ENCODE measurements around the gene GPSM1. TPM values are rescaled to one million over a fixed set of nuclear protein-coding genes. Genes with fewer than 3 reads are reported as not detected.

GPSM1 gene
- total RNA-seq, 1 donor from 2014 or later = 6.2 TPM

DNA sequence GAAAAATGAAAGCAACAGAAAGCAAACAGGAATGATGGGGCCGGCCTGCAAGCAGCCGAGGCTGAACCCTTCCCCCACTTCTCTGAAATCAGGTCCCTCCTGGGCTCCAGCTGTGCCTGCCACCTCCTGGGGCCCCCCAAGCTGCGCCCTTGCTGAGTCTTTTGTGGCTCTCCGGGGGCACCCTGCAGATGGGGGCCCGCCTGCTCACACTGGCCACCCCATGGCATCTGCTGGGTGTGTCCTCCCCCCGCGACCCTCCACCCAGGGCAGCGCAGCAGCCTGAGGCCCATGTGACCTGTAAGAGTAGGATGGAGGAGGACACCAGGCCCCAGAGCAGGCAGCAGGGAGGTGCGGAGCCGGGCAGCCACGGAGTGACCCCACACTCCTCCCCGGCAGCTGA is 5.7 kb downstream of the GPSM1 start:
- peaks cover 51% of the 10 kb centered on the region for H4K20me1 ChIP-seq (ENCODE audit: low read depth)
- no peak overlapping the region for H3K4me3 Mint-ChIP-seq

DNA sequence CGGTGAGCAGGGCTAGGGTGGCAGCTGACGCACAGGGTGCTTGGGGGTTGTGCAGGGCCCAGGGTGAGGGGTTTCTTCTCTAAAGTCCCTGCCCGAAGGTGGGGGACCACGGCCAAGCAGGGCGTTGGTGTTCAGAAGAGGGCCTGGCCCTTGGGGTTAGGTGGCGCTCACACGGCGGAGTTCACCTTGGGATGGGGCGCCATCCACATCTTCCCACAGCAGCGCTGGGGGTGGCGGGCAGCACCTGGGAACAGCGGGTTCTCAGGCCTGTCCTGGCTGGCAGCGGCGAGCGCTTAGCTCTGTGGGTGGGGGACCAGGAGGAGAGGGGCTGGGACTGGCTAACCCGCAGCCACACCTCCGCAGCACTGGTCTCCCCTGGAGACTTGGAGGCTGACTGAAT is 6.1 kb downstream of the GPSM1 start:
- H3K27me3 ChIP-seq = no peaks in the 10 kb centered on the region
- peaks cover 25% of the 10 kb centered on the region for H3K79me2 ChIP-seq (ENCODE audit: low read depth)
- Mint-ChIP-seq H3K9me3 (no peaks in the 10 kb centered on the region), H3K27me3 (ENCODE audit: insufficient read depth, low read depth) (peaks cover 4% of the 10 kb centered on the region), H3K27ac (no peak overlapping the region), H3K36me3 (no peaks in the 10 kb centered on the region), H3K4me1 (peaks cover 11% of the 10 kb centered on the region), H3K4me3 (no peak overlapping the region)
- H3F3A ChIP-seq (ENCODE audit: low read depth) = peaks cover 3% of the 10 kb centered on the region
- peaks cover 51% of the 10 kb centered on the region for H4K20me1 ChIP-seq (ENCODE audit: low read depth)
- no peaks in the 10 kb centered on the region for H3K9me3 ChIP-seq (ENCODE audit: low read depth)
- TF ChIP-seq EZH2 (IDR thresholded peaks at IDR 0.05) = no peak
- TF ChIP-seq, protein P1, sequence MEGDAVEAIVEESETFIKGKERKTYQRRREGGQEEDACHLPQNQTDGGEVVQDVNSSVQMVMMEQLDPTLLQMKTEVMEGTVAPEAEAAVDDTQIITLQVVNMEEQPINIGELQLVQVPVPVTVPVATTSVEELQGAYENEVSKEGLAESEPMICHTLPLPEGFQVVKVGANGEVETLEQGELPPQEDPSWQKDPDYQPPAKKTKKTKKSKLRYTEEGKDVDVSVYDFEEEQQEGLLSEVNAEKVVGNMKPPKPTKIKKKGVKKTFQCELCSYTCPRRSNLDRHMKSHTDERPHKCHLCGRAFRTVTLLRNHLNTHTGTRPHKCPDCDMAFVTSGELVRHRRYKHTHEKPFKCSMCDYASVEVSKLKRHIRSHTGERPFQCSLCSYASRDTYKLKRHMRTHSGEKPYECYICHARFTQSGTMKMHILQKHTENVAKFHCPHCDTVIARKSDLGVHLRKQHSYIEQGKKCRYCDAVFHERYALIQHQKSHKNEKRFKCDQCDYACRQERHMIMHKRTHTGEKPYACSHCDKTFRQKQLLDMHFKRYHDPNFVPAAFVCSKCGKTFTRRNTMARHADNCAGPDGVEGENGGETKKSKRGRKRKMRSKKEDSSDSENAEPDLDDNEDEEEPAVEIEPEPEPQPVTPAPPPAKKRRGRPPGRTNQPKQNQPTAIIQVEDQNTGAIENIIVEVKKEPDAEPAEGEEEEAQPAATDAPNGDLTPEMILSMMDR (IDR thresholded peaks at IDR 0.05) = no peak
- no peak for TF ChIP-seq EZH2phosphoT487 (IDR thresholded peaks at IDR 0.05)
- no peak overlapping the region for H3K27ac ChIP-seq
- no peak overlapping the region for H2AFZ ChIP-seq (replicated peaks)
- H3K4me3 ChIP-seq = no peak overlapping the region
- H3K4me1 ChIP-seq = peaks cover 9% of the 10 kb centered on the region
- DNase-seq (ENCODE audit: low spot score) = no peak
- H3K9ac ChIP-seq = no peak overlapping the region
- H3K4me2 ChIP-seq = no peak overlapping the region
- no peaks in the 10 kb centered on the region for H3K36me3 ChIP-seq

More for the DNA sequence above, 5.7 kb downstream of the GPSM1 start:
- Histone ChIP-seq H3F3A (ENCODE audit: low read depth) (peaks cover 5% of the 10 kb centered on the region), H2AFZ (replicated peaks) (no peak overlapping the region), H3K4me2 (no peak overlapping the region), H3K4me3 (no peak overlapping the region), H3K27ac (no peak overlapping the region), H3K9ac (no peak overlapping the region), H3K4me1 (peaks cover 13% of the 10 kb centered on the region), H3K9me3 (ENCODE audit: low read depth) (no peaks in the 10 kb centered on the region), H3K79me2 (ENCODE audit: low read depth) (peaks cover 29% of the 10 kb centered on the region), H3K27me3 (no peaks in the 10 kb centered on the region), H3K36me3 (no peaks in the 10 kb centered on the region)
- no peaks in the 10 kb centered on the region for H3K36me3 Mint-ChIP-seq
- peaks cover 13% of the 10 kb centered on the region for H3K4me1 Mint-ChIP-seq
- TF ChIP-seq, protein P1 (IDR thresholded peaks at IDR 0.05) = no peak
- no peak for TF ChIP-seq EZH2phosphoT487 (IDR thresholded peaks at IDR 0.05)
- no peak for TF ChIP-seq EZH2 (IDR thresholded peaks at IDR 0.05)
- H3K27ac Mint-ChIP-seq = no peak overlapping the region
- DNase-seq (ENCODE audit: low spot score) = no peak
- H3K9me3 Mint-ChIP-seq = no peaks in the 10 kb centered on the region
- H3K27me3 Mint-ChIP-seq (ENCODE audit: insufficient read depth, low read depth) = peaks cover 4% of the 10 kb centered on the region

DNA sequence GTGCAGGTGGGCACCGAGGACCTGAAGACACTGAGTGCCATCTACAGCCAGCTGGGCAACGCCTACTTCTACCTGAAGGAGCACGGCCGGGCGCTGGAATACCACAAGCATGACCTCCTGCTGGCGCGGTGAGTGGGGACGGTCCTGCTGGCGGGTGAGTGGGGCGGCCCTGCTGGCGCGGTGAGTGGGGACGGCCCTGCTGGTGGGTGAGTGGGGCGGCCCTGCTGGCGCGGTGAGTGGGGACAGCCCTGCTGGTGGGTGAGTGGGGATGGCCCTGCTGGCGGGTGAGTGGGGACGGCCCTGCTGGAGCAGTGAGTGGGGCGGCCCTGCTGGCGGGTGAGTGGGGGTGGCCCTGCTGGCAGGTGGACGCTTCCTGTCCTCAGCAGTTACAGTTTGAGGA is 7.2 kb downstream of the GPSM1 start:
- Histone ChIP-seq H3K36me3 (no peaks in the 10 kb centered on the region), H3K9me3 (ENCODE audit: low read depth) (no peaks in the 10 kb centered on the region), H3K4me3 (no peak overlapping the region), H3F3A (ENCODE audit: low read depth) (peaks cover 11% of the 10 kb centered on the region), H4K20me1 (ENCODE audit: low read depth) (peaks cover 54% of the 10 kb centered on the region), H2AFZ (replicated peaks) (no peak overlapping the region), H3K79me2 (ENCODE audit: low read depth) (peaks cover 15% of the 10 kb centered on the region), H3K27me3 (no peaks in the 10 kb centered on the region), H3K27ac (no peak overlapping the region), H3K4me1 (no peaks in the 10 kb centered on the region), H3K9ac (no peak overlapping the region), H3K4me2 (no peak overlapping the region)
- Mint-ChIP-seq H3K4me1 (peaks cover 9% of the 10 kb centered on the region), H3K27ac (no peak overlapping the region), H3K9me3 (no peaks in the 10 kb centered on the region), H3K27me3 (ENCODE audit: insufficient read depth, low read depth) (peaks cover 4% of the 10 kb centered on the region), H3K4me3 (no peak overlapping the region), H3K36me3 (no peaks in the 10 kb centered on the region)
- no peak for DNase-seq (ENCODE audit: low spot score)
- TF ChIP-seq, protein P1 (IDR thresholded peaks at IDR 0.05) = no peak
- TF ChIP-seq EZH2phosphoT487 (IDR thresholded peaks at IDR 0.05) (no peak), EZH2 (IDR thresholded peaks at IDR 0.05) (no peak)
